ENCODE data around the gene PDCD5.

GRCh38 chr19:32540621-32541020 lies 40.4 kb upstream of the PDCD5 start:
- TF ChIP-seq CTCF (IDR thresholded peaks at IDR 0.05): no peak
- TF ChIP-seq POLR2A (IDR thresholded peaks at IDR 0.05): no peak

Measured in adrenal gland (tissue), 5 donors.